GM13977 (cell line): ENCODE data around the gene TPTE2.
"Not testable (repeated sequence)": the region's sequence is repeated elsewhere in the genome, so short reads cannot be mapped to it uniquely, and the experiment has no call there.

ENCODE experiments used
- DNase-seq: peaks from one replicate; pipeline ENCODE4 v3.0.0; 2012; ENCODE audit warnings: low spot score
- CTCF ChIP-seq: IDR thresholded peaks from 2 replicates; pipeline ENCODE4 v1.5.1; 2012; ENCODE audit warnings: mild to moderate bottlenecking, control low read depth; ENCODE audit not compliant: insufficient read depth; ENCODE audit errors: extremely low read depth, missing control alignments
- in situ Hi-C: fragments of 300-500 bp; cut with MboI; formaldehyde crosslinking; loops from one replicate; pipeline ENCODE4 v1.12.0; 2022; ENCODE audit warnings: low sequenced_read_pairs, low pct_unique_long_range_greater_than_20kb, mixed read lengths, inconsistent platforms; ENCODE audit not compliant: unreplicated experiment

The TPTE2 gene

GRCh38 chr13:19519049-19519448, 42.3 kb downstream of the TPTE2 start:
- in situ Hi-C loops = no loop called here
- no peak for TF ChIP-seq CTCF
- no peak for DNase-seq

DNA sequence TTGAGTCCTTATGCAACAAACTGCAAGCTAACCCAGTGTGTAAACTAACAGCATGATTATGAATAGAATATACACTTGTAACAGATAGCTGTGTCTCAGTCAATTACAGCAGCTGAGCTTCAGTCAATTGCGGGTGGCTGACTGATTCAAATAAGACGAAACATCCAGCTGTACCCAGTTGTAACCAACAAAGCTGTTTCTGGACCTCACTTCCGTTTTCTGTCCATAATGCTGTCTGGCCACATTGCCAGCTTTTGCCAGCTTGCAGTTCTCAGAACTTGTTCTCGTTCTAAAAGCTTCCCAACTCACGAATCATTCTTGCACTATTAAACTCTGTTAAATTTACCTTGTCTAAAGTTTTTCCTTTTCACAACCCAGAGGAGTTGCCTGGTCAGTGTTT, 53.7 kb downstream of the TPTE2 start:
- DNase-seq, in situ Hi-C loops: not testable (repeated sequence)

DNA sequence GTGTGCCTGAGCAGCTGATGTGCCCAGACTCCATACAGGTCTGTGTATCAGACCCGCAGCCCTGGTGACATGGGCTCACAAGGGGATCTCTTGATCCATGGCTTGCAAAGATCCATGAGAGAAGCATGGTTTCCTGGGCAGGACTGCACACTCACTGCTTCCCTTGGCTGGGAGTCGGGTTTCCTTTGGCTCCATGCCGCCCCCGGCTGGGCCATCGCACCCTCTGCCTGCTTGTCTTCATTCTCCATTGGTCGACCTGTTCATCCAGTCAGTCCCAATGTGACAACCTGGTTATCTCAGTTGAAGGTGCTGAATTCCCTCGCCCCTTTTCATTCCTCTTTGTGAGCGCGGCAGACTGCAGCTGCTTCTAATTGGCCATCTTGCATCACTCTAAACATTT, 101.2 kb downstream of the TPTE2 start:
- in situ Hi-C loops, DNase-seq: not testable (repeated sequence)

- DNase-seq, in situ Hi-C loops: not testable (repeated sequence)
- TF ChIP-seq CTCF = peak; percentile 40
Measured at GRCh38 chr13:19439056-19439686, 122.2 kb downstream of the TPTE2 start.

GRCh38 chr13:19437780-19438179, 123.6 kb downstream of the TPTE2 start:
- DNase-seq, in situ Hi-C loops: not testable (repeated sequence)

DNA sequence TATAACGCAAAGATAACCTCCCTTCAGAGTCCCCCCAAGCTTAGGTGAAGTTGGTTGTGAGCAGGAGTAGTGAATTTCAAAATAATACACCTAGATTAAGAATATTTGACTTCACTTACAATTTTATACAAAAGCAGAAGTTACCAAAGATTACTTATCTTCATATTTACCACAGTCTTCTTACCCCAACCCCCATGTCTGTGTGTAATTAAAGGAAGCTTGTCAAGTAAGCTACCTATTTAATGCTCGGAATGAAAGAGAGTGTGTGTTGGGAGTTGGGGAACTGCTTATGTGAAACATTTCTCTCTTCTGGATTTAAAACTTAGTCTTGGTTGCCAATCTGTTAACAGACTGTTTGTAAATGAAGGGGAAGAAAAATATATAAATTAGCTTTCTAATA, 139.1 kb downstream of the TPTE2 start:
- in situ Hi-C loops, DNase-seq: not testable (repeated sequence)

GRCh38 chr13:19412494-19412893, 148.8 kb downstream of the TPTE2 start:
- in situ Hi-C loops, DNase-seq: not testable (repeated sequence)

- in situ Hi-C loops, DNase-seq: not testable (repeated sequence)
Measured at GRCh38 chr13:19382746-19383511, 178.4 kb downstream of the TPTE2 start.

- TF ChIP-seq CTCF = no peak
- DNase-seq = peak; percentile 6
Measured at GRCh38 chr13:19382111-19382510, 179.2 kb downstream of the TPTE2 start.

More at GRCh38 chr13:19382111-19382510, 179.2 kb downstream of the TPTE2 start:
- in situ Hi-C loops = no loop called here
